ENCODE results near the gene CNOT11.

The CNOT11 gene

DNA sequence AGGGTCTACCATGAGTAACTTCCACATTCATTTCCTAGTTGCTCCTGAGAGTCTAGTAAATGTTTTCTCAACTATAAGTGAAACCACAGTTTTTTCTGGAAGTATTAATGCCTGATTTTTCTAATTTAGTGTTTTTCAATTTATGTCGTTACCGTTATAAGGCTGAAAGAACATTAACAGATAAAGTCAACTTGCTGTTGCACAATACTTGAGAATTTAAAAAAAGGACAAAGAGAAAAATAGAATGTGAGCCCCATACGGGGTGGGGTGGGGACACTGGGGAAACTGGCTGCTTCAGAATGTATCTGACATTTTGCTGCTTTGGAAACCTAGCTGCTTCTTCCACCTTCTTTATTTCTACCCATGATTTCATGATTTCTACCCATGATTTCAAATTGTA, 26.2 kb downstream of the CNOT11 start:
- DNase-seq (ENCODE audit: low spot score) = no peak

GRCh38 chr2:101281482-101281881, 28.8 kb downstream of the CNOT11 start:
- no peak for DNase-seq (ENCODE audit: low spot score)

DNA sequence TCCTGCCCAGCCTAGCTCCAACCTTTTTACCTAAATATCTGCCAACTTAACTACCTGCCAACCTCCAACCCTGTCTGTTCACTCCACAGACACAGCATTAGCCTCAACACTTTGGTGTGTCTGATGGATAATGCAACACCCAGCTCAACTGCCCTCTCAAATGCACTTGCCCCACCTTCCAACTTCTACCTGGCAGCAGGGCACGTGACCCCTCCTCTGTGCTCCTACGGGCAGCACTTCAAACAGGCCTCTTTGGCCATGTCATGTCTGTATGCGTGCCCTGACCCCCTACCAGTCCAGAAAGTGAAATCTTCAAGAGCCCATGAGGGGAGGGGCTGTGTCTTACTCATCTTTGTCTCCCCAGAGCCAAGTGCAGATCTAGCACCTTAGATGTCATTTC, 30.3 kb downstream of the CNOT11 start:
- DNase-seq (ENCODE audit: low spot score) = no peak

DNA sequence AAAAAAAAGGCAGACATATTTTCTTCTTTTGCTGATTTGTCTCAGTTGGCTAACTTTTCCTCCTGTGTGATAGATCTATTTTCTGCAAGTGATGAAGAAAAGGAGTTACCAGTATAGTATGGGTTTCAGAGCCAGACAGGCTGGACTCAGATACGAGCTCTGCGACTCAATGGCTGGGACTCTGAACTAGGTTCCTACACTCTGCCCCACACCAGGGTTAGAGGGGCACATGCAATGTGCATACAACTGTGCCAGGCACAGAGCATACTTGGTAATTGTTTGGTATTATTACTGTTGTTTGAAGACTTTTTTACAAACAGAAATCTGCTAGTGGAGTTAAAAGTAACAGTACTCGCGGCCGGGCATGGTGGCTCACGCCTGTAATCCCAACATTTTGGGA, 34.0 kb downstream of the CNOT11 start:
- no peak for DNase-seq (ENCODE audit: low spot score)

DNA sequence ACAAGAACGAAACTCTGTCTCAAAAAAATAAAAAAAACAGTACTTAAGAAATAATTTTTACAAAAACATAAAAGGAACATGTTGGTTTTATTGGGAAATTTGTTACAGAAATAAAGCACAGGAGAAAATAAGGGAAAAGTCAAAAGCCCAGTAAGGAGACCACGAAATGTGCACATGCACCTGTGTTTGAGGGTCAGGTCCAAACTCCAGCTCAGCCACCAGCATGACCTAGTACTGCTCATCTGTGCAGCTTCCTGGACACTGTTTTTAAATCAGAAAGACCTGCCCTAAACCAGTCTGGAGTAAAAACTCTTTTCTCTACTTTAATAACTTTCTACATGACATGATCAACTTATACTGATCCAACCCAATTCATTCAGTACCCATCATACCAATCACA, 34.6 kb downstream of the CNOT11 start:
- DNase-seq (ENCODE audit: low spot score) = no peak

- DNase-seq (ENCODE audit: low spot score) = no peak
These were observed 38.0 kb downstream of the CNOT11 start for GRCh38 chr2:101290711-101291110.

DNA sequence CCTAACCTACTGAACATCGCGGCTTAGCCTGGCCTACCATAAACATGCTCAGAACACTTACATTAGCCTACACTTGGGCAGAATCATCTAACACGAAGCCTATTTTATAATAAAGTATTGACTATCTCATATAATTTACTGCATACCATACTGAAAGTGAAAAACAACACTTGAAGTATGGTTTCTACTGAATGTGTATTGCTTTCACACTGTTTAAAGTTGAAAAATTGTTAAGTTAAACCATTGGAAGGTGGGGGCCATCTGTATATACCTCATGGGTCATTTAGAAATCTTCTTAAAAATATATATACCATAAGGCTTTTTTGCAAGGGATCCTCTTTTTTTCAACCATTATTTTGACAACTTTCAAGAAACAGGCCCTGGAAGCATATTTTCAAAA, 39.3 kb downstream of the CNOT11 start:
- DNase-seq (ENCODE audit: low spot score) = no peak

- no peak for DNase-seq (ENCODE audit: low spot score)
These were observed 40.9 kb downstream of the CNOT11 start for GRCh38 chr2:101293544-101293943.

GRCh38 chr2:101294861-101295260, 42.2 kb downstream of the CNOT11 start:
- DNase-seq (ENCODE audit: low spot score) = no peak

GRCh38 chr2:101295895-101296294, 43.2 kb downstream of the CNOT11 start:
- no peak for DNase-seq (ENCODE audit: low spot score)

GRCh38 chr2:101296371-101296770, 43.7 kb downstream of the CNOT11 start:
- DNase-seq (ENCODE audit: low spot score) = no peak

GRCh38 chr2:101297383-101297782, 44.7 kb downstream of the CNOT11 start:
- DNase-seq (ENCODE audit: low spot score) = no peak

DNA sequence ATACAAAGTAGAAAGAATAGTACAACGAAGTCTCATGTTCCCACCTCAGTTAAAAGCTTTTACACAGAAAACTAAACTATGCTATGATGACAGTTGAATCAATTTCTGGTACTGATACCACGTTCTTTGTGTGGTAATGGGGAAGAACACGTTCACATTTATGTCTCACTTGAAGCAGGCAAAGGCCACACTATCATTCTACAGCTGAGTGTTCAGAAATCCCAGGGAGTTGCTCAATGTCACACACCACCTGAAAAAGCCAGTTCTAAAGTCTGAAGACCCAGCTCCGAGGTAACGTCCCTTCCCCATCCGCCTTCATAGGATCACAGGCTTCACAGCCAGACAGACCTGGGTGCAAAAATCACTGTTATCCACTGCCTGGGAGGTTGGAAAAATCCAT, 46.9 kb downstream of the CNOT11 start:
- DNase-seq (ENCODE audit: low spot score) = no peak

GRCh38 chr2:101300164-101300563, 47.5 kb downstream of the CNOT11 start:
- DNase-seq (ENCODE audit: low spot score) = no peak

DNA sequence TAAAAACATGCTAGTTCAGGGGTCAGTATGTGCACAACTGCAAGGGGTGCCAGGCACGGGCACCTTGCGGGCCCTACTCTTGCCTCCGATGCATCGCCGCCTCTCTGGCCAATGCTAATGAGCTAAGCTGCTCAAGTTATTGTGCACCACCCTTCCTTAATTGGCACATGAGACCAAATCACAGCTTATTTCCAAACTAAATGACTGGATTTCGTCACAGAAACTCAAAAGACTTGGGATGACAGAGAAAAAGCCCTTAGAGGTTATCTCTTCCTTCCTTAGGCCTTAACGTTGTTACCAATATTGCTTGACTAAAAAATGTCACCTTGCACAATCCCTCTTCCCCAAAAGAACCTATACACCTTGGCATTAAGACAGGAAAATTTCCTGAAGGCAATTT, 48.1 kb downstream of the CNOT11 start:
- DNase-seq (ENCODE audit: low spot score) = no peak

GRCh38 chr2:101302016-101302415, 49.3 kb downstream of the CNOT11 start:
- DNase-seq (ENCODE audit: low spot score) = no peak

DNA sequence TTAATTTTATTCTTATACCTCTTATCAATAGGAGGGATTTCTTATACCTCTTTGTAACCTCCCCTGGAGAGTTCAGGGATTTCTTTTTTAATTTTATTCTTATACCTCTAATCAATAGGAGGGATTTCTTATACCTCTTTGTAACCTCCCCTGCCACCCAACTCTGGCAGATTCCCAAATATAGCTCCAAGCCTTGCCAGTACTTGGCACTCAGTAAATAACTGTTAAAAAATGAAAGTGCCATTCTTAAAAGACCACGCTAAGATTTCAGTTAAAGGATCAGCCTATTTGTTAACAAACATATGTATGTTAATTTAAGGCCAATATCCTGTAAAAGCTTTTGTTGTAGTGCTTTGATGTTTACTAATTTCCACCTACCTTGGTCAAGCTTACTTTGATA, 51.0 kb downstream of the CNOT11 start:
- no peak for DNase-seq (ENCODE audit: low spot score)

DNA sequence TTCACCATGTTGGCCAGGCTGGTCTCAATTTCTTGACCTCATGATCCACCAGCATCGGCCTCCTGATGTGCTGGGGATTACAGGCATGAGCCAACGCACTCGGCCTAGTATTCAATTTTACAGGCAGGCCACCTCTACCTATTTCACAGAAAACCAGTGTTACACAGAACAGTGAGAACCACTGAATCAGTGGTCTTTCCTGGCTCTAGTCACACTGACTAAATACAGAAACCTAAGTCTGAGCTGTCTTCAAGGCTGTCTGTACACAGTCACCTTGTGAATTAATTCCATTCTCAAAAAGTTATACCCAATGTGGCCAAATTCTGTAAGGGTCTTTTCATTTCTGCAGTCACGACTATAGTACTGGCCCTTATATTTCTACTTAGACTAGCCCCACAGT, 52.3 kb downstream of the CNOT11 start:
- DNase-seq (ENCODE audit: low spot score) = no peak

- no peak for DNase-seq (ENCODE audit: low spot score)
These were observed 52.9 kb downstream of the CNOT11 start for GRCh38 chr2:101305492-101306078.

- no peak for DNase-seq (ENCODE audit: low spot score)
These were observed 53.7 kb downstream of the CNOT11 start for GRCh38 chr2:101306410-101306809.

GRCh38 chr2:101307503-101307902, 54.8 kb downstream of the CNOT11 start:
- DNase-seq (ENCODE audit: low spot score) = no peak

- peak; percentile 23 for DNase-seq (ENCODE audit: low spot score)
These were observed 55.3 kb downstream of the CNOT11 start for GRCh38 chr2:101307950-101308431.

DNA sequence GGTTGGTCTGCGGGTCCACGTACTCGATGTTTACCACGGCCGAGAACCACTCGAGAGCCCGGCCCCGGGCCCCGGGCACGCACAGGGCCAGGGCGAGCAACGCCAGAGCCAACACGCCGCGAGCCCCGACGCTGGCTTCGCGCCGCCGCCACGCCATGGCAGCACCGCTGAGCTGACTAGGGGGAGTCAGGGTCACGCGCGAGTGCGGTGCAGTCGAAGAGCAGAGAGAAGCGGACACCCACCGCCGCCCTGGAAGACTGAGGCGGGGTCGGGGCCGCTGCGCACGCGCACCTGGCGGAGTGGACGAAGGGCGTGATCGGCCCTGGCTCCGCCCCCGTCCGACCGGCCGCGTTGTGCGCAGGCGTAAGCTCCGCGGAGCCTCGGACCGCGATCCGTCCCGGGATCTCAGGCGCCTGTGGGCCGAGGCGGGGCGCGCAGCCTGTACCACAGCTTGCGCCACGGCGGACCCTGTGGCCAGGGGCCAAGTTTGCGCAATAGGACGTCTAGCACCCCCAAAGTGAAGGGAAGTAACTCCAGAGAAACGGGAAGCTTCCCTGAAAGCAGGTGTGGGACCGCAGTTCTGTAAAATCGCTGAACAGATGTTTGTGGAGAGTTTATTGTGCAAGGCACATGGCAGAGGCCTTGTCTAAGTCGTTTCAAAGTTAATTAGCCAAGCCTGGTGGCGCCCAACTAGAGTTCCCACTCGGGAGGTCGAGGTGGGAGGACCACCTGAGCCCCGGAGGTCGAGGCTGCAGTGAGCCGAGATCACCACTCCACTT, 55.9 kb downstream of the CNOT11 start, which contains the start of gene RNF149:
Gene RNF149, minus strand, starts transcription at position 270 of the 779 bp plus-strand sequence. Its CDS starts 113 bp downstream, at position 157.
- DNase-seq (ENCODE audit: low spot score) = peak; percentile 87
